ENCODE data around the gene CYP4B1.

GRCh38 chr1:46801323-46802055 lies 2.6 kb downstream of the CYP4B1 start:
- TF ChIP-seq, protein P1, sequence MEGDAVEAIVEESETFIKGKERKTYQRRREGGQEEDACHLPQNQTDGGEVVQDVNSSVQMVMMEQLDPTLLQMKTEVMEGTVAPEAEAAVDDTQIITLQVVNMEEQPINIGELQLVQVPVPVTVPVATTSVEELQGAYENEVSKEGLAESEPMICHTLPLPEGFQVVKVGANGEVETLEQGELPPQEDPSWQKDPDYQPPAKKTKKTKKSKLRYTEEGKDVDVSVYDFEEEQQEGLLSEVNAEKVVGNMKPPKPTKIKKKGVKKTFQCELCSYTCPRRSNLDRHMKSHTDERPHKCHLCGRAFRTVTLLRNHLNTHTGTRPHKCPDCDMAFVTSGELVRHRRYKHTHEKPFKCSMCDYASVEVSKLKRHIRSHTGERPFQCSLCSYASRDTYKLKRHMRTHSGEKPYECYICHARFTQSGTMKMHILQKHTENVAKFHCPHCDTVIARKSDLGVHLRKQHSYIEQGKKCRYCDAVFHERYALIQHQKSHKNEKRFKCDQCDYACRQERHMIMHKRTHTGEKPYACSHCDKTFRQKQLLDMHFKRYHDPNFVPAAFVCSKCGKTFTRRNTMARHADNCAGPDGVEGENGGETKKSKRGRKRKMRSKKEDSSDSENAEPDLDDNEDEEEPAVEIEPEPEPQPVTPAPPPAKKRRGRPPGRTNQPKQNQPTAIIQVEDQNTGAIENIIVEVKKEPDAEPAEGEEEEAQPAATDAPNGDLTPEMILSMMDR (IDR thresholded peaks at IDR 0.05): no peak
- TF ChIP-seq POLR2A (IDR thresholded peaks at IDR 0.05): no peak

Measured in body of pancreas (tissue), 4 donors.